IPS-NIHi11 (cell line): ENCODE results near the gene MAN1C1.

Source experiments
- DNase-seq: peaks from one replicate; pipeline ENCODE4 v3.0.0; 2012; ENCODE audit warnings: mixed read lengths, low spot score

Gene MAN1C1

GRCh38 chr1:25765136-25765922 is 148.7 kb downstream of the MAN1C1 start:
- no peak for DNase-seq

- no peak for DNase-seq
These were observed 149.5 kb downstream of the MAN1C1 start for GRCh38 chr1:25765923-25766589.

- DNase-seq, result no peak
These were observed 150.3 kb downstream of the MAN1C1 start for GRCh38 chr1:25766721-25767436.

- no peak for DNase-seq
These were observed 150.8 kb downstream of the MAN1C1 start for GRCh38 chr1:25767437-25767770.

GRCh38 chr1:25768999-25769398 is 152.4 kb downstream of the MAN1C1 start:
- DNase-seq, result no peak

GRCh38 chr1:25769625-25770383 is 153.2 kb downstream of the MAN1C1 start:
- peak; percentile 17 for DNase-seq

GRCh38 chr1:25770541-25771220 is 154.1 kb downstream of the MAN1C1 start:
- peak; percentile 6 for DNase-seq

- peak; percentile 80 for DNase-seq
These were observed 154.9 kb downstream of the MAN1C1 start for GRCh38 chr1:25771221-25772114.

GRCh38 chr1:25772164-25772563 is 155.6 kb downstream of the MAN1C1 start:
- no peak for DNase-seq

- no peak for DNase-seq
These were observed 156.2 kb downstream of the MAN1C1 start for GRCh38 chr1:25772692-25773245.

- peak; percentile 11 for DNase-seq
These were observed 157.0 kb downstream of the MAN1C1 start for GRCh38 chr1:25773441-25774125.

- no peak for DNase-seq
These were observed 157.7 kb downstream of the MAN1C1 start for GRCh38 chr1:25774206-25774803.

GRCh38 chr1:25774921-25775771 is 158.6 kb downstream of the MAN1C1 start:
- DNase-seq, result peak; percentile 17

GRCh38 chr1:25779388-25779787 is 162.8 kb downstream of the MAN1C1 start:
- no peak for DNase-seq

- no peak for DNase-seq
These were observed 163.3 kb downstream of the MAN1C1 start for GRCh38 chr1:25779894-25780293.

GRCh38 chr1:25780318-25781129 is 163.9 kb downstream of the MAN1C1 start:
- peak; percentile 60 for DNase-seq

GRCh38 chr1:25781130-25781433 is 164.5 kb downstream of the MAN1C1 start:
- DNase-seq, result no peak
